Measurements from ENCODE around the gene MYO1B. TPM values are rescaled to one million over a fixed set of nuclear protein-coding genes. Genes with fewer than 3 reads are reported as not detected.

MYO1B gene
- total RNA-seq, 5 donors from 2014 or later (not counting 1 experiment from before 2014, with no cell fraction given), result 0.39 to 1.3 (median 0.73) TPM

- no peaks in the 10 kb centered on the region for H3K36me3 ChIP-seq (ENCODE audit: control insufficient read depth in 2 of 2, extremely low read depth in 1 of 2, insufficient read depth in 1 of 2, low read length in 1 of 2)
- H3K4me1 Mint-ChIP-seq, result no peaks in the 10 kb centered on the region
- no peaks in the 10 kb centered on the region for H3K4me1 ChIP-seq (ENCODE audit: control insufficient read depth in 1 of 2, extremely low read depth in 1 of 2, insufficient read depth in 2 of 2, low read length in 2 of 2)
- ChIA-PET POLR2A (no interaction called here), CTCF (no interaction called here)
- ATAC-seq (replicated peaks in 1 of 4) (no peak), DNase-seq (no peak)
- no peaks in the 10 kb centered on the region for H3K36me3 Mint-ChIP-seq
- no peak overlapping the region for H3K27ac ChIP-seq (ENCODE audit: low read length)
- no peak overlapping the region for H3K27ac Mint-ChIP-seq
- no peaks in the 10 kb centered on the region for H3K9me3 Mint-ChIP-seq
- no peaks in the 10 kb centered on the region for H3K27me3 ChIP-seq (replicated peaks in 1 of 2; ENCODE audit: control insufficient read depth in 2 of 2, extremely low read depth in 1 of 2, insufficient read depth in 2 of 2, low read length in 1 of 2)
- H3K9me3 ChIP-seq, result no peaks in the 10 kb centered on the region
- H3K4me3 Mint-ChIP-seq, result no peak overlapping the region
- no peak overlapping the region for H3K4me3 ChIP-seq (ENCODE audit: control insufficient read depth in 1 of 2, extremely low read depth in 1 of 2, low read length in 1 of 2)
- H3K27me3 Mint-ChIP-seq, result peaks cover 0 to 3% of the 10 kb centered on the region in 2 donors
- no CpG with 5 or more reads among the region's 5 CpGs for WGBS (ENCODE audit: insufficient coverage)
These were observed 12.7 kb downstream of the MYO1B start for GRCh38 chr2:191257934-191258333.

GRCh38 chr2:191258996-191259395, 13.8 kb downstream of the MYO1B start:
- H3K27me3 Mint-ChIP-seq, result peaks cover 0 to 3% of the 10 kb centered on the region in 2 donors
- Histone ChIP-seq H3K27ac (ENCODE audit: low read length) (no peak overlapping the region), H3K36me3 (ENCODE audit: control insufficient read depth in 2 of 2, extremely low read depth in 1 of 2, insufficient read depth in 1 of 2, low read length in 1 of 2) (no peaks in the 10 kb centered on the region), H3K4me3 (ENCODE audit: control insufficient read depth in 1 of 2, extremely low read depth in 1 of 2, low read length in 1 of 2) (no peak overlapping the region), H3K9me3 (no peaks in the 10 kb centered on the region), H3K4me1 (ENCODE audit: control insufficient read depth in 1 of 2, extremely low read depth in 1 of 2, insufficient read depth in 2 of 2, low read length in 2 of 2) (no peaks in the 10 kb centered on the region), H3K27me3 (replicated peaks in 1 of 2; ENCODE audit: control insufficient read depth in 2 of 2, extremely low read depth in 1 of 2, insufficient read depth in 2 of 2, low read length in 1 of 2) (no peaks in the 10 kb centered on the region)
- no peak for DNase-seq
- ATAC-seq (replicated peaks in 1 of 4), result no peak
- no peak overlapping the region for H3K27ac Mint-ChIP-seq
- POLR2A ChIA-PET, result no interaction called here
- no peaks in the 10 kb centered on the region for H3K36me3 Mint-ChIP-seq
- H3K4me3 Mint-ChIP-seq, result no peak overlapping the region
- CTCF ChIA-PET, result no interaction called here
- no peaks in the 10 kb centered on the region for H3K4me1 Mint-ChIP-seq
- 93% methylated on average over 2 of the region's 3 CpGs for WGBS (ENCODE audit: insufficient coverage)
- H3K9me3 Mint-ChIP-seq, result no peaks in the 10 kb centered on the region

- CTCF ChIA-PET, result no interaction called here
- H3K27ac ChIP-seq (ENCODE audit: low read length), result no peak overlapping the region
- no peaks in the 10 kb centered on the region for H3K9me3 ChIP-seq
- no peaks in the 10 kb centered on the region for H3K4me1 ChIP-seq (ENCODE audit: control insufficient read depth in 1 of 2, extremely low read depth in 1 of 2, insufficient read depth in 2 of 2, low read length in 2 of 2)
- H3K36me3 ChIP-seq (ENCODE audit: control insufficient read depth in 2 of 2, extremely low read depth in 1 of 2, insufficient read depth in 1 of 2, low read length in 1 of 2), result no peaks in the 10 kb centered on the region
- DNase-seq, result no peak
- no peaks in the 10 kb centered on the region for H3K36me3 Mint-ChIP-seq
- H3K27me3 ChIP-seq (replicated peaks in 1 of 2; ENCODE audit: control insufficient read depth in 2 of 2, extremely low read depth in 1 of 2, insufficient read depth in 2 of 2, low read length in 1 of 2), result no peaks in the 10 kb centered on the region
- H3K27ac Mint-ChIP-seq, result no peak overlapping the region
- H3K4me3 ChIP-seq (ENCODE audit: control insufficient read depth in 1 of 2, extremely low read depth in 1 of 2, low read length in 1 of 2), result no peak overlapping the region
- POLR2A ChIA-PET, result no interaction called here
- ATAC-seq (replicated peaks in 1 of 4), result no peak
- WGBS (ENCODE audit: insufficient coverage), result 96% methylated on average over 4 of the region's 5 CpGs
- no peak overlapping the region for H3K4me3 Mint-ChIP-seq
- no peaks in the 10 kb centered on the region for H3K9me3 Mint-ChIP-seq
- H3K4me1 Mint-ChIP-seq, result no peaks in the 10 kb centered on the region
- H3K27me3 Mint-ChIP-seq, result peaks cover 0 to 3% of the 10 kb centered on the region in 2 donors
These were observed 17.2 kb downstream of the MYO1B start for GRCh38 chr2:191262436-191262835.

- ChIA-PET CTCF (no interaction called here), POLR2A (no interaction called here)
- ATAC-seq (replicated peaks in 1 of 4) (no peak), DNase-seq (no peak)
- Histone ChIP-seq H3K4me1 (ENCODE audit: control insufficient read depth in 1 of 2, extremely low read depth in 1 of 2, insufficient read depth in 2 of 2, low read length in 2 of 2) (no peaks in the 10 kb centered on the region), H3K4me3 (ENCODE audit: control insufficient read depth in 1 of 2, extremely low read depth in 1 of 2, low read length in 1 of 2) (no peak overlapping the region), H3K27me3 (replicated peaks in 1 of 2; ENCODE audit: control insufficient read depth in 2 of 2, extremely low read depth in 1 of 2, insufficient read depth in 2 of 2, low read length in 1 of 2) (no peaks in the 10 kb centered on the region), H3K9me3 (no peaks in the 10 kb centered on the region), H3K27ac (ENCODE audit: low read length) (no peak overlapping the region), H3K36me3 (ENCODE audit: control insufficient read depth in 2 of 2, extremely low read depth in 1 of 2, insufficient read depth in 1 of 2, low read length in 1 of 2) (no peaks in the 10 kb centered on the region)
- H3K27ac Mint-ChIP-seq, result no peak overlapping the region
- no CpG with 5 or more reads among the region's 2 CpGs for WGBS (ENCODE audit: insufficient coverage)
- H3K9me3 Mint-ChIP-seq, result no peaks in the 10 kb centered on the region
- H3K4me1 Mint-ChIP-seq, result no peaks in the 10 kb centered on the region
- H3K27me3 Mint-ChIP-seq, result peaks cover 0 to 3% of the 10 kb centered on the region in 2 donors
- H3K4me3 Mint-ChIP-seq, result no peak overlapping the region
- no peaks in the 10 kb centered on the region for H3K36me3 Mint-ChIP-seq
These were observed 17.8 kb downstream of the MYO1B start for GRCh38 chr2:191263050-191263449.

GRCh38 chr2:191264647-191265081, 19.5 kb downstream of the MYO1B start:
- no peak for ATAC-seq (replicated peaks in 1 of 4)
- Histone ChIP-seq H3K4me3 (ENCODE audit: control insufficient read depth in 1 of 2, extremely low read depth in 1 of 2, low read length in 1 of 2) (no peak overlapping the region), H3K27me3 (replicated peaks in 1 of 2; ENCODE audit: control insufficient read depth in 2 of 2, extremely low read depth in 1 of 2, insufficient read depth in 2 of 2, low read length in 1 of 2) (no peaks in the 10 kb centered on the region), H3K4me1 (ENCODE audit: control insufficient read depth in 1 of 2, extremely low read depth in 1 of 2, insufficient read depth in 2 of 2, low read length in 2 of 2) (no peaks in the 10 kb centered on the region), H3K27ac (ENCODE audit: low read length) (no peak overlapping the region), H3K9me3 (no peaks in the 10 kb centered on the region), H3K36me3 (ENCODE audit: control insufficient read depth in 2 of 2, extremely low read depth in 1 of 2, insufficient read depth in 1 of 2, low read length in 1 of 2) (no peaks in the 10 kb centered on the region)
- Mint-ChIP-seq H3K4me3 (no peak overlapping the region), H3K27me3 (peaks cover 5 to 6% of the 10 kb centered on the region in 2 donors), H3K27ac (no peak overlapping the region), H3K36me3 (no peaks in the 10 kb centered on the region), H3K4me1 (no peaks in the 10 kb centered on the region), H3K9me3 (no peaks in the 10 kb centered on the region)
- no peak for DNase-seq
- CTCF ChIA-PET, result interaction anchor here (0.5 to 0.7 kb wide), 2 partner anchors 166 to 175 kb away, joined by 3 read pairs; no protein-coding TSS in a partner anchor
- no CpG with 5 or more reads among the region's 3 CpGs for WGBS (ENCODE audit: insufficient coverage)
- POLR2A ChIA-PET, result interaction anchor here in 1 of 2 donors (0.6 kb wide), 1 partner anchor 18 kb away, joined by 3 read pairs; no protein-coding TSS in a partner anchor

- Mint-ChIP-seq H3K4me1 (no peaks in the 10 kb centered on the region), H3K9me3 (no peaks in the 10 kb centered on the region), H3K36me3 (no peaks in the 10 kb centered on the region), H3K27ac (no peak overlapping the region), H3K27me3 (peaks cover 7 to 8% of the 10 kb centered on the region in 2 donors), H3K4me3 (no peak overlapping the region)
- ATAC-seq (replicated peaks in 1 of 4), result no peak
- Histone ChIP-seq H3K27me3 (replicated peaks in 1 of 2; ENCODE audit: control insufficient read depth in 2 of 2, extremely low read depth in 1 of 2, insufficient read depth in 2 of 2, low read length in 1 of 2) (no peaks in the 10 kb centered on the region), H3K36me3 (ENCODE audit: control insufficient read depth in 2 of 2, extremely low read depth in 1 of 2, insufficient read depth in 1 of 2, low read length in 1 of 2) (no peaks in the 10 kb centered on the region), H3K4me1 (ENCODE audit: control insufficient read depth in 1 of 2, extremely low read depth in 1 of 2, insufficient read depth in 2 of 2, low read length in 2 of 2) (no peaks in the 10 kb centered on the region), H3K9me3 (no peaks in the 10 kb centered on the region), H3K4me3 (ENCODE audit: control insufficient read depth in 1 of 2, extremely low read depth in 1 of 2, low read length in 1 of 2) (no peak overlapping the region), H3K27ac (ENCODE audit: low read length) (no peak overlapping the region)
- 81% methylated on average over 11 of the region's 15 CpGs for WGBS (ENCODE audit: insufficient coverage)
- DNase-seq, result no peak
- CTCF ChIA-PET, result interaction anchor here (0.7 to 0.8 kb wide), 3 partner anchors 14 to 176 kb away, joined by 3 to 9 read pairs (median 3); no protein-coding TSS in a partner anchor
- POLR2A ChIA-PET, result interaction anchor here in 1 of 2 donors (0.6 kb wide), 1 partner anchor 17 kb away, joined by 3 read pairs; no protein-coding TSS in a partner anchor
These were observed 20.3 kb downstream of the MYO1B start for GRCh38 chr2:191265311-191266170.
